ENCODE results near the gene PRKN. TPM values are rescaled to one million over a fixed set of nuclear protein-coding genes. Genes with fewer than 3 reads are reported as not detected.

Gene PRKN
- total RNA-seq, 1 donor from 2014 or later, result 0.93 TPM

- DNase-seq (ENCODE audit: extremely low read depth, low read depth, low spot score), result no peak
These were observed 467.5 kb downstream of the PRKN start for GRCh38 chr6:162260027-162260426.

- DNase-seq (ENCODE audit: extremely low read depth, low read depth, low spot score), result no peak
These were observed 468.9 kb downstream of the PRKN start for GRCh38 chr6:162258647-162259046.

- no peak for DNase-seq (ENCODE audit: extremely low read depth, low read depth, low spot score)
These were observed 471.2 kb downstream of the PRKN start for GRCh38 chr6:162256361-162256760.

GRCh38 chr6:162251257-162251656, 476.3 kb downstream of the PRKN start:
- no peak for DNase-seq (ENCODE audit: extremely low read depth, low read depth, low spot score)

GRCh38 chr6:162249907-162250642, 477.5 kb downstream of the PRKN start:
- no peak for DNase-seq (ENCODE audit: extremely low read depth, low read depth, low spot score)

- DNase-seq (ENCODE audit: extremely low read depth, low read depth, low spot score), result no peak
These were observed 481.6 kb downstream of the PRKN start for GRCh38 chr6:162245830-162246420.

GRCh38 chr6:162244031-162244430, 483.5 kb downstream of the PRKN start:
- no peak for DNase-seq (ENCODE audit: extremely low read depth, low read depth, low spot score)

GRCh38 chr6:162242915-162243314, 484.7 kb downstream of the PRKN start:
- no peak for DNase-seq (ENCODE audit: extremely low read depth, low read depth, low spot score)

- DNase-seq (ENCODE audit: extremely low read depth, low read depth, low spot score), result no peak
These were observed 488.2 kb downstream of the PRKN start for GRCh38 chr6:162239330-162239729.

GRCh38 chr6:162238675-162239074, 488.9 kb downstream of the PRKN start:
- no peak for DNase-seq (ENCODE audit: extremely low read depth, low read depth, low spot score)

- no peak for DNase-seq (ENCODE audit: extremely low read depth, low read depth, low spot score)
These were observed 490.2 kb downstream of the PRKN start for GRCh38 chr6:162237331-162237730.

GRCh38 chr6:162234631-162235030, 492.9 kb downstream of the PRKN start:
- no peak for DNase-seq (ENCODE audit: extremely low read depth, low read depth, low spot score)

- DNase-seq (ENCODE audit: extremely low read depth, low read depth, low spot score), result no peak
These were observed 497.3 kb downstream of the PRKN start for GRCh38 chr6:162230147-162230752.

- no peak for DNase-seq (ENCODE audit: extremely low read depth, low read depth, low spot score)
These were observed 498.5 kb downstream of the PRKN start for GRCh38 chr6:162229093-162229492.

GRCh38 chr6:162226803-162227202, 500.8 kb downstream of the PRKN start:
- DNase-seq (ENCODE audit: extremely low read depth, low read depth, low spot score), result no peak

GRCh38 chr6:162222521-162222920, 505.0 kb downstream of the PRKN start:
- no peak for DNase-seq (ENCODE audit: extremely low read depth, low read depth, low spot score)

- DNase-seq (ENCODE audit: extremely low read depth, low read depth, low spot score), result no peak
These were observed 506.7 kb downstream of the PRKN start for GRCh38 chr6:162220876-162221275.

- no peak for DNase-seq (ENCODE audit: extremely low read depth, low read depth, low spot score)
These were observed 508.3 kb downstream of the PRKN start for GRCh38 chr6:162219266-162219665.

GRCh38 chr6:162217811-162218493, 509.6 kb downstream of the PRKN start:
- DNase-seq (ENCODE audit: extremely low read depth, low read depth, low spot score), result no peak

- DNase-seq (ENCODE audit: extremely low read depth, low read depth, low spot score), result no peak
These were observed 510.5 kb downstream of the PRKN start for GRCh38 chr6:162217058-162217457.

- DNase-seq (ENCODE audit: extremely low read depth, low read depth, low spot score), result no peak
These were observed 515.8 kb downstream of the PRKN start for GRCh38 chr6:162211777-162212176.

- DNase-seq (ENCODE audit: extremely low read depth, low read depth, low spot score), result no peak
These were observed 516.5 kb downstream of the PRKN start for GRCh38 chr6:162211022-162211421.

Measured in glomerular endothelial cell (primary cell).